IgD-negative memory B cell (primary cell): ENCODE data around the gene RUNX3. TPM values are rescaled to one million over a fixed set of nuclear protein-coding genes. Genes with fewer than 3 reads are reported as not detected.

ENCODE experiments used
- H3K27ac Mint-ChIP-seq, 3 donors: one replicate each; pipeline ENCODE4 v1.8.0; 2020 to 2022; ENCODE audit warnings: mild to moderate bottlenecking in 3 of 3, mixed read lengths in 3 of 3, moderate library complexity in 1 of 3
- H3K27me3 Mint-ChIP-seq: one replicate; pipeline ENCODE4 v1.8.0; 2021; ENCODE audit warnings: mixed read lengths
- H3K36me3 Mint-ChIP-seq: one replicate; pipeline ENCODE4 v1.8.0; 2020; ENCODE audit warnings: mild to moderate bottlenecking, mixed read lengths
- H3K4me1 Mint-ChIP-seq, 3 donors: one replicate each; pipeline ENCODE4 v1.8.0; 2020 to 2022; ENCODE audit warnings: mixed read lengths in 3 of 3, mild to moderate bottlenecking in 1 of 3
- H3K4me3 Mint-ChIP-seq, 4 donors: one replicate each; pipeline ENCODE4 v1.8.0; 2020 to 2022; ENCODE audit warnings: mild to moderate bottlenecking in 4 of 4, mixed read lengths in 4 of 4, moderate library complexity in 3 of 4
- H3K9me3 Mint-ChIP-seq, 3 donors: one replicate each; pipeline ENCODE4 v1.8.0; 2020 to 2021; ENCODE audit warnings: mixed read lengths in 3 of 3, mild to moderate bottlenecking in 1 of 3
- polyA plus RNA-seq: library from polyadenylated mRNA; unstranded; fragments of 300-500 nt; fragmentation: Illumina TruSeq; gene quantifications from one replicate; pipeline ENCODE4 v1.2.3, GENCODE V29; 2021

Gene RUNX3
- polyA plus RNA-seq, 1 donor from 2014 or later, result 30.1 TPM

GRCh38 chr1:24875257-24875656 is 54.8 kb downstream of the RUNX3 start:
- H3K4me1 Mint-ChIP-seq, result peaks cover 0 to 6% (median 2%) of the 10 kb centered on the region in 3 donors

GRCh38 chr1:24874611-24875234 is 55.4 kb downstream of the RUNX3 start:
- H3K4me1 Mint-ChIP-seq, result peaks cover 0 to 6% (median 2%) of the 10 kb centered on the region in 3 donors
- H3K36me3 Mint-ChIP-seq, result no peaks in the 10 kb centered on the region
- no peak overlapping the region for H3K4me3 Mint-ChIP-seq
- peaks cover 0 to 1% (median 0%) of the 10 kb centered on the region in 3 donors for H3K9me3 Mint-ChIP-seq
- peaks cover 22% of the 10 kb centered on the region for H3K27me3 Mint-ChIP-seq
- H3K27ac Mint-ChIP-seq, result no peak overlapping the region

More at GRCh38 chr1:24875257-24875656, 54.8 kb downstream of the RUNX3 start:
- Mint-ChIP-seq H3K9me3 (peaks cover 0 to 1% (median 0%) of the 10 kb centered on the region in 3 donors), H3K4me3 (no peak overlapping the region), H3K36me3 (no peaks in the 10 kb centered on the region), H3K27me3 (peaks cover 26% of the 10 kb centered on the region), H3K27ac (no peak overlapping the region)

DNA sequence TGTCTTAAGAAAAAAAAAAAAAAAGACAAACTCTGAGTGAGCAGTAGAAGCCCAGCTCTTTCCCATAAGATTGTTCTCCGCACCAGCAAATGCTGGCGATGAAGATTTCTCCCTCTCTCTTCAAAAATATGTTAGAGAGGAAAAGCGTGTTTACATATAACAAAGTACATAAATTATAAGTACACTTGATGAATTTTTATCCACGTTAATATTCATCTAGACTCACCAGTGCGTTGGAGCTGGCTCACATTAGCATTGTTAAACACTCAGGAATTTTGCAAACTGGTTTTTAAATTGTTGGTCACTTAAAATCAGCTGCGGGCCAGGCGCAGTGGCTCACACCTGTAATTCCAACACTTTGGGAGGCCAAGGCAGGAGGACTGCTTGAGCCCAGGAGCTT is 56.0 kb downstream of the RUNX3 start:
- no peak overlapping the region for H3K4me3 Mint-ChIP-seq
- peaks cover 0 to 1% (median 0%) of the 10 kb centered on the region in 3 donors for H3K9me3 Mint-ChIP-seq
- H3K27me3 Mint-ChIP-seq, result peaks cover 22% of the 10 kb centered on the region
- H3K4me1 Mint-ChIP-seq, result peaks cover 0 to 6% (median 2%) of the 10 kb centered on the region in 3 donors
- H3K36me3 Mint-ChIP-seq, result no peaks in the 10 kb centered on the region
- H3K27ac Mint-ChIP-seq, result no peak overlapping the region

- no peaks in the 10 kb centered on the region for H3K36me3 Mint-ChIP-seq
- H3K27ac Mint-ChIP-seq, result no peak overlapping the region
- H3K9me3 Mint-ChIP-seq, result peaks cover 0 to 1% (median 0%) of the 10 kb centered on the region in 3 donors
- H3K4me1 Mint-ChIP-seq, result peaks cover 0 to 6% (median 4%) of the 10 kb centered on the region in 3 donors
- H3K4me3 Mint-ChIP-seq, result no peak overlapping the region
- H3K27me3 Mint-ChIP-seq, result peaks cover 16% of the 10 kb centered on the region
Measured at GRCh38 chr1:24873148-24873547, 56.9 kb downstream of the RUNX3 start.

GRCh38 chr1:24872061-24872850 is 57.8 kb downstream of the RUNX3 start:
- Mint-ChIP-seq H3K27ac (no peak overlapping the region), H3K4me3 (no peak overlapping the region), H3K9me3 (peaks cover 0 to 1% (median 0%) of the 10 kb centered on the region in 3 donors), H3K4me1 (peaks cover 0 to 8% (median 6%) of the 10 kb centered on the region in 3 donors), H3K36me3 (peaks cover 2% of the 10 kb centered on the region), H3K27me3 (peaks cover 19% of the 10 kb centered on the region)

GRCh38 chr1:24871306-24871901 is 58.7 kb downstream of the RUNX3 start:
- Mint-ChIP-seq H3K27ac (no peak overlapping the region), H3K4me1 (peaks cover 6 to 15% (median 8%) of the 10 kb centered on the region in 3 donors), H3K4me3 (peak overlapping the region in 1 of 4 donors; percentile 5), H3K27me3 (peaks cover 20% of the 10 kb centered on the region), H3K36me3 (peaks cover 2% of the 10 kb centered on the region), H3K9me3 (peaks cover 0 to 1% (median 0%) of the 10 kb centered on the region in 3 donors)

DNA sequence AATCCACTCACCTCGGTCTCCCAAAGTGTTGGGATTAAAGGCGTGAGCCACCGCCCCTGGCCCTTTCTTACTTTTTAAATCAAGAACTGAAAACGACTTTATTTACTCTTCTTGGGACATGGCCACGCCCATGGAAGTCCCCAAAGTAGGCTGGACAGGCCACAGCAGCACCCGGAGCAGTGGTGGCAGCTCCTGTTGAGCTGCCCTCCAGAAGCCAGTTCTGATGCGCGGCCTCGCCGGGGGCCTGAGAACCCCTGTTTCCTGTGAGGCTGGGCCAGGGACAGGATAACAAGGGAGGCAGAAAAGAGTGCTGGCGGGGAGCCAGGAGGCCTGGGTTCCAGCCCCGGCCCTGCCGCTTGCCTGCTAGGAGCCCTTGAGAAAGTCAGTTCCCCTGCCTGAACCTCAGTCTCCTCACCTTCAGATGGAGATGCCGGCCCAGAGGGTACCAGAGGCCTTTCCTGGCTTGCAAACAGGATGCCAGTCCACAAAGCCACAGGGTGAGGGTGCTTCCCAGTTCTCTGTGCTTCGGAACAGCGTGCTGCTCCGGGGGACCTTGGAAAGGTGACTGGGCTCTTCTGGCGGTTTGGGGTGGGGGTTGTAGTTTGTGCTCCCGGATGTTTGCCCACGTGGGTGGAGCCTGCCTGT is 59.4 kb downstream of the RUNX3 start:
- Mint-ChIP-seq H3K36me3 (peaks cover 2% of the 10 kb centered on the region), H3K4me3 (peak overlapping the region in 2 of 4 donors; percentile 55 to 74), H3K4me1 (peaks cover 8 to 16% (median 9%) of the 10 kb centered on the region in 3 donors), H3K27me3 (peaks cover 22% of the 10 kb centered on the region), H3K9me3 (peaks cover 0 to 1% (median 0%) of the 10 kb centered on the region in 3 donors), H3K27ac (no peak overlapping the region)

- Mint-ChIP-seq H3K4me1 (peaks cover 8 to 16% (median 12%) of the 10 kb centered on the region in 3 donors), H3K27ac (no peak overlapping the region), H3K36me3 (peaks cover 2% of the 10 kb centered on the region), H3K27me3 (peaks cover 26% of the 10 kb centered on the region), H3K4me3 (peak overlapping the region in 1 of 4 donors; percentile 39), H3K9me3 (peaks cover 0 to 1% (median 0%) of the 10 kb centered on the region in 3 donors)
Measured at GRCh38 chr1:24868016-24868875, 61.8 kb downstream of the RUNX3 start.

- H3K36me3 Mint-ChIP-seq, result peaks cover 2% of the 10 kb centered on the region
Measured at GRCh38 chr1:24867084-24867870, 62.8 kb downstream of the RUNX3 start.

GRCh38 chr1:24866211-24867083 is 63.6 kb downstream of the RUNX3 start:
- Mint-ChIP-seq H3K27me3 (peaks cover 18% of the 10 kb centered on the region), H3K9me3 (no peaks in the 10 kb centered on the region), H3K27ac (peak overlapping the region in 1 of 3 donors; percentile 47), H3K4me1 (peaks cover 8 to 16% (median 12%) of the 10 kb centered on the region in 3 donors), H3K4me3 (peak overlapping the region in 3 of 4 donors; percentile 61 to 87 (median 83)), H3K36me3 (peaks cover 2% of the 10 kb centered on the region)

More at GRCh38 chr1:24867084-24867870, 62.8 kb downstream of the RUNX3 start:
- peaks cover 8 to 16% (median 12%) of the 10 kb centered on the region in 3 donors for H3K4me1 Mint-ChIP-seq
- no peak overlapping the region for H3K27ac Mint-ChIP-seq
- peaks cover 0 to 1% (median 0%) of the 10 kb centered on the region in 3 donors for H3K9me3 Mint-ChIP-seq
- H3K27me3 Mint-ChIP-seq, result peaks cover 26% of the 10 kb centered on the region
- H3K4me3 Mint-ChIP-seq, result no peak overlapping the region

DNA sequence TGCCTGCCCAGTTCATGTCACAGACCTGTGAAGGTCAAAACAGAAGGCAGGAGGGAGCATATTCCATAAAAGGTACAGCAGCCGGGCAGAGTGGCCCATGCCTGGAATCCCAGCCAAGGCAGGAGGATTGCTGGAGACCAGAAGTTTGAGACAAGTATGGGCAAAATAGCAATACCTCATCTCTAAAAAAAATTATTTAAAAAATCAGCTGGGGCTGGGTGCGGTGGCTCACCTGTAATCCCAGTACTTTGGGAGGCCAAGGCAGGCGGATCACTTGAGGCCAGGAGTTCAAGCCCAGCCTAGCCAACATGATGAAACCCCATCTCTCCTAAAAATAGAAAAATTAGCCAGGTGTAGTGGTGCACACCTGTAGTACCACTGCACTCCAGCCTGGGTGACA is 64.5 kb downstream of the RUNX3 start:
- Mint-ChIP-seq H3K4me3 (no peak overlapping the region), H3K27ac (peak overlapping the region in 1 of 3 donors; percentile 27), H3K27me3 (peaks cover 13% of the 10 kb centered on the region), H3K4me1 (peaks cover 8 to 15% (median 9%) of the 10 kb centered on the region in 3 donors), H3K36me3 (peaks cover 2% of the 10 kb centered on the region), H3K9me3 (no peaks in the 10 kb centered on the region)

GRCh38 chr1:24865168-24865567 is 64.9 kb downstream of the RUNX3 start:
- Mint-ChIP-seq H3K27ac (peak overlapping the region in 1 of 3 donors; percentile 27), H3K36me3 (peaks cover 2% of the 10 kb centered on the region), H3K4me1 (peaks cover 6 to 14% (median 8%) of the 10 kb centered on the region in 3 donors), H3K9me3 (no peaks in the 10 kb centered on the region), H3K4me3 (no peak overlapping the region), H3K27me3 (peaks cover 10% of the 10 kb centered on the region)
